Measurements from ENCODE around the gene ACOX3.

The ACOX3 gene

GRCh38 chr4:8467016-8467415, 26.5 kb upstream of the ACOX3 start:
- no peak for DNase-seq

GRCh38 chr4:8465615-8466611, 25.4 kb upstream of the ACOX3 start:
- DNase-seq, result no peak

GRCh38 chr4:8464381-8464780, 23.9 kb upstream of the ACOX3 start:
- DNase-seq, result no peak

GRCh38 chr4:8463811-8464210, 23.3 kb upstream of the ACOX3 start:
- no peak for DNase-seq

GRCh38 chr4:8461616-8462015, 21.1 kb upstream of the ACOX3 start:
- DNase-seq, result no peak

- no peak for DNase-seq
Measured at GRCh38 chr4:8461086-8461485, 20.6 kb upstream of the ACOX3 start.

GRCh38 chr4:8459867-8460445, 19.4 kb upstream of the ACOX3 start:
- DNase-seq, result no peak

GRCh38 chr4:8457646-8458252, 17.2 kb upstream of the ACOX3 start:
- no peak for DNase-seq

- no peak for DNase-seq
Measured at GRCh38 chr4:8453957-8454356, 13.4 kb upstream of the ACOX3 start.

- no peak for DNase-seq
Measured at GRCh38 chr4:8451440-8452182, 11.1 kb upstream of the ACOX3 start.

GRCh38 chr4:8446122-8446521, 5.6 kb upstream of the ACOX3 start:
- DNase-seq, result no peak

- no peak for DNase-seq
Measured at GRCh38 chr4:8443801-8444200, 3.3 kb upstream of the ACOX3 start.

- no peak for DNase-seq
Measured at GRCh38 chr4:8442596-8443358, 2.3 kb upstream of the ACOX3 start.

- no peak for DNase-seq
Measured at GRCh38 chr4:8441499-8442091, 1.1 kb upstream of the ACOX3 start.

- DNase-seq, result no peak
Measured at GRCh38 chr4:8439914-8440491, 520 bp downstream of the ACOX3 start.

GRCh38 chr4:8439168-8439567, 1.4 kb downstream of the ACOX3 start:
- no peak for DNase-seq

- DNase-seq, result no peak
Measured at GRCh38 chr4:8438743-8439142, 1.8 kb downstream of the ACOX3 start.

- no peak for DNase-seq
Measured at GRCh38 chr4:8437281-8437680, 3.2 kb downstream of the ACOX3 start.

- no peak for DNase-seq
Measured at GRCh38 chr4:8435656-8436121, 4.8 kb downstream of the ACOX3 start.

- no peak for DNase-seq
Measured at GRCh38 chr4:8434251-8435073, 6.1 kb downstream of the ACOX3 start.

- no peak for DNase-seq
Measured at GRCh38 chr4:8433136-8433535, 7.4 kb downstream of the ACOX3 start.
